ENCODE results near the gene CRKL. TPM values are rescaled to one million over a fixed set of nuclear protein-coding genes. Genes with fewer than 3 reads are reported as not detected.
A peak's percentile ranks its signal among the peaks of the same experiment; 100 is the strongest.

Gene CRKL
- total RNA-seq, 1 experiment from 2014 or later, result 35.4 TPM

- ATAC-seq, result no peak
- Histone ChIP-seq H3K9me3 (ENCODE audit: low read length) (no peaks in the 10 kb centered on the region), H3K4me1 (ENCODE audit: insufficient read depth, low read length) (peaks cover 16% of the 10 kb centered on the region), H3K9me2 (replicated peaks; ENCODE audit: low read length) (no peaks in the 10 kb centered on the region), H3F3A (ENCODE audit: low read length, unreplicated experiment) (no peaks in the 10 kb centered on the region), H3K79me2 (ENCODE audit: low read length) (no peaks in the 10 kb centered on the region), H3K36me3 (ENCODE audit: low read depth, low read length) (no peaks in the 10 kb centered on the region), H3K9ac (ENCODE audit: low read length) (no peak overlapping the region), H3K27ac (ENCODE audit: low read length) (no peak overlapping the region), H2AFZ (ENCODE audit: low read length) (no peak overlapping the region), H4K20me1 (ENCODE audit: low read length) (no peaks in the 10 kb centered on the region), H3K27me3 (ENCODE audit: low read length) (no peaks in the 10 kb centered on the region), H3K4me3 (ENCODE audit: low read length) (no peak overlapping the region), H3K4me2 (ENCODE audit: low read length) (no peak overlapping the region)
- ChIA-PET POLR2A (ENCODE audit: unreplicated experiment) (no interaction called here), CTCF (no interaction called here)
- BruUV-seq (replicated peaks), result no TSS peak
- DNase-seq, result no peak
- no peak for TF ChIP-seq EZH2 (IDR thresholded peaks at IDR 0.05; ENCODE audit: low read length, unreplicated experiment)
- TF ChIP-seq CTCF (conservative IDR thresholded peaks at IDR 0.05; ENCODE audit: low read depth, low read length), result no peak
- TF ChIP-seq EZH2phosphoT487 (IDR thresholded peaks at IDR 0.05; ENCODE audit: borderline replicate concordance, low read length), result no peak
- intact Hi-C loops (cut with micrococcal nuclease), result no loop called here
Observed at GRCh38 chr22:20909543-20910303, 7.5 kb upstream of the CRKL start.

GRCh38 chr22:20912494-20912893 lies 4.7 kb upstream of the CRKL start:
- Histone ChIP-seq H3K4me3 (ENCODE audit: low read length) (no peak overlapping the region), H3K9me2 (replicated peaks; ENCODE audit: low read length) (no peaks in the 10 kb centered on the region), H3K4me1 (ENCODE audit: insufficient read depth, low read length) (no peaks in the 10 kb centered on the region), H3K9me3 (ENCODE audit: low read length) (no peaks in the 10 kb centered on the region), H3K27me3 (ENCODE audit: low read length) (no peaks in the 10 kb centered on the region), H3K4me2 (ENCODE audit: low read length) (no peak overlapping the region), H3F3A (ENCODE audit: low read length, unreplicated experiment) (no peaks in the 10 kb centered on the region), H3K27ac (ENCODE audit: low read length) (no peak overlapping the region), H2AFZ (ENCODE audit: low read length) (no peak overlapping the region), H4K20me1 (ENCODE audit: low read length) (no peaks in the 10 kb centered on the region), H3K9ac (ENCODE audit: low read length) (no peak overlapping the region), H3K79me2 (ENCODE audit: low read length) (peaks cover 2% of the 10 kb centered on the region), H3K36me3 (ENCODE audit: low read depth, low read length) (no peaks in the 10 kb centered on the region)
- no TSS peak for BruUV-seq (replicated peaks)
- CTCF ChIA-PET, result interaction anchor here (0.6 kb wide), 1 partner anchor 347 kb away, joined by 3 read pairs; no protein-coding TSS in a partner anchor
- ATAC-seq, result no peak
- POLR2A ChIA-PET (ENCODE audit: unreplicated experiment), result no interaction called here
- TF ChIP-seq EZH2phosphoT487 (IDR thresholded peaks at IDR 0.05; ENCODE audit: borderline replicate concordance, low read length), result no peak
- no peak for TF ChIP-seq EZH2 (IDR thresholded peaks at IDR 0.05; ENCODE audit: low read length, unreplicated experiment)
- no peak for TF ChIP-seq CTCF (conservative IDR thresholded peaks at IDR 0.05; ENCODE audit: low read depth, low read length)
- intact Hi-C loops (cut with micrococcal nuclease), result no loop called here
- DNase-seq, result no peak

GRCh38 chr22:20918663-20919218 lies 1.5 kb downstream of the CRKL start:
- Histone ChIP-seq H3K4me3 (ENCODE audit: low read length) (peak overlapping the region; percentile 99), H3K9me2 (replicated peaks; ENCODE audit: low read length) (no peaks in the 10 kb centered on the region), H3K36me3 (ENCODE audit: low read depth, low read length) (peaks cover 7% of the 10 kb centered on the region; the same call in 1 of the 2 replicates), H3K4me1 (ENCODE audit: insufficient read depth, low read length) (peaks cover 14% of the 10 kb centered on the region), H3F3A (ENCODE audit: low read length, unreplicated experiment) (no peaks in the 10 kb centered on the region), H4K20me1 (ENCODE audit: low read length) (peaks cover 46% of the 10 kb centered on the region), H2AFZ (ENCODE audit: low read length) (no peak overlapping the region), H3K4me2 (ENCODE audit: low read length) (peak overlapping the region; percentile 92), H3K9ac (ENCODE audit: low read length) (peak overlapping the region; percentile 96), H3K79me2 (ENCODE audit: low read length) (peaks cover 65% of the 10 kb centered on the region), H3K27me3 (ENCODE audit: low read length) (no peaks in the 10 kb centered on the region), H3K27ac (ENCODE audit: low read length) (no peak overlapping the region), H3K9me3 (ENCODE audit: low read length) (no peaks in the 10 kb centered on the region)
- no peak for TF ChIP-seq CTCF (conservative IDR thresholded peaks at IDR 0.05; ENCODE audit: low read depth, low read length)
- no peak for TF ChIP-seq EZH2 (IDR thresholded peaks at IDR 0.05; ENCODE audit: low read length, unreplicated experiment)
- no peak for TF ChIP-seq EZH2phosphoT487 (IDR thresholded peaks at IDR 0.05; ENCODE audit: borderline replicate concordance, low read length)
- ATAC-seq, result no peak
- BruUV-seq (replicated peaks), result no TSS peak
- intact Hi-C loops (cut with micrococcal nuclease), result no loop called here
- ChIA-PET CTCF (no interaction called here), POLR2A (ENCODE audit: unreplicated experiment) (no interaction called here)
- no peak for DNase-seq
